PC-9 (cell line): ENCODE measurements around the gene NDST1. TPM values are rescaled to one million over a fixed set of nuclear protein-coding genes. Genes with fewer than 3 reads are reported as not detected.

ENCODE experiments used
- BruUV-seq: library from RNA; stranded (reverse); fragments of 400-500 nt; replicated peaks from 2 replicates; lab custom pipeline; 2021; lab: Mats Ljungman, UMichigan
- CTCF ChIA-PET: fragments of 300-600 bp; sonication (Branson Sonifier 250); formaldehyde crosslinking; loops from one replicate; lab custom pipeline; 2022; ENCODE audit warnings: antibody characterized with exemption; lab: Charles Lee
- POLR2A ChIA-PET: fragments of 300-600 bp; sonication (Branson Sonifier 250); formaldehyde crosslinking; loops from one replicate; lab custom pipeline; 2022; ENCODE audit warnings: antibody characterized with exemption; ENCODE audit not compliant: unreplicated experiment; lab: Charles Lee
- DNase-seq, 2 experiments: peaks; one replicate each; pipeline versions ENCODE4 v3.0.0 to v3.0.0-alpha.2; 2015 to 2022; ENCODE audit warnings: mixed read lengths in 1 of 2
- H2AFZ ChIP-seq: fragments of 200-600 bp; sonication (generic); 2 replicates; pipeline ENCODE4 v1.8.1; 2017; ENCODE audit warnings: antibody characterized with exemption
- H3F3A ChIP-seq: fragments of 200-600 bp; sonication (generic); 2 replicates; pipeline ENCODE4 v1.8.1; 2017; ENCODE audit warnings: antibody characterized with exemption, mild to moderate bottlenecking, low read depth; ENCODE audit not compliant: insufficient read depth
- H3K27ac ChIP-seq: fragments of 200-600 bp; sonication (generic); 2 replicates; pipeline ENCODE4 v1.6.1; 2016; ENCODE audit warnings: mixed run types
- H3K27me3 ChIP-seq: fragments of 200-600 bp; sonication (generic); 2 replicates; pipeline ENCODE4 v1.6.1; 2016; ENCODE audit warnings: low read depth, mixed run types; ENCODE audit not compliant: insufficient read depth
- H3K36me3 ChIP-seq: fragments of 200-600 bp; sonication (generic); 2 replicates; pipeline ENCODE4 v1.6.1; 2016; ENCODE audit warnings: low read depth, mixed run types
- H3K4me1 ChIP-seq: fragments of 200-600 bp; sonication (generic); replicated peaks from 2 replicates; pipeline ENCODE4 v1.6.1; 2016; ENCODE audit warnings: mixed run types; ENCODE audit not compliant: insufficient read depth
- H3K4me2 ChIP-seq: fragments of 200-600 bp; sonication (generic); 2 replicates; pipeline ENCODE4 v1.6.1; 2017; ENCODE audit warnings: mixed run types
- H3K4me3 ChIP-seq: fragments of 200-600 bp; sonication (generic); 2 replicates; pipeline ENCODE4 v1.6.1; 2016; ENCODE audit warnings: mixed run types
- H3K79me2 ChIP-seq: fragments of 200-600 bp; sonication (generic); 2 replicates; pipeline ENCODE4 v1.6.1; 2017; ENCODE audit warnings: low read depth, mixed run types
- H3K9me2 ChIP-seq: fragments of 200-600 bp; sonication (generic); 2 replicates; pipeline ENCODE4 v1.8.1; 2017; ENCODE audit warnings: mild to moderate bottlenecking; ENCODE audit not compliant: insufficient read depth
- H3K9me3 ChIP-seq: fragments of 200-600 bp; sonication (generic); 2 replicates; pipeline ENCODE4 v1.8.1; 2016; ENCODE audit warnings: low read depth; ENCODE audit not compliant: insufficient read depth
- H4K20me1 ChIP-seq: fragments of 200-600 bp; sonication (generic); 2 replicates; pipeline ENCODE4 v1.8.1; 2017; ENCODE audit not compliant: insufficient read depth
- CTCF ChIP-seq: fragments of 200-600 bp; sonication (generic); conservative IDR thresholded peaks from 2 replicates; pipeline ENCODE4 v1.6.1; 2017; ENCODE audit warnings: mixed run types, antibody characterized with exemption, mild to moderate bottlenecking, moderate library complexity
- EZH2 ChIP-seq: fragments of 200-600 bp; sonication (generic); IDR thresholded peaks from 2 replicates; pipeline ENCODE4 v1.8.0; 2017; ENCODE audit warnings: antibody characterized with exemption, low read depth
- intact Hi-C: fragments of 100-400 bp; cut with micrococcal nuclease; formaldehyde crosslinking; loops from one replicate; pipeline ENCODE4 v1.10.0; 2022; ENCODE audit not compliant: unreplicated experiment
- total RNA-seq: library from RNA; stranded (reverse); gene quantifications from 2 replicates; pipeline ENCODE4 v1.2.3, GENCODE V29; 2021

Gene NDST1
- total RNA-seq, 1 experiment from 2014 or later, result 94.3 TPM

- peaks cover 26% of the 10 kb centered on the region for H3F3A ChIP-seq
- H3K36me3 ChIP-seq, result no peaks in the 10 kb centered on the region
- no peaks in the 10 kb centered on the region for H3K9me3 ChIP-seq
- H3K4me3 ChIP-seq, result no peak overlapping the region
- POLR2A ChIA-PET, result no interaction called here
- no peak overlapping the region for H2AFZ ChIP-seq
- H4K20me1 ChIP-seq, result peaks cover 68% of the 10 kb centered on the region
- H3K9me2 ChIP-seq, result no peaks in the 10 kb centered on the region
- CTCF ChIA-PET, result interaction anchor here (0.6 kb wide), 2 partner anchors 14 to 645 kb away, joined by 3 to 11 read pairs; no protein-coding TSS in a partner anchor
- intact Hi-C loops, result no loop called here
- peaks cover 20% of the 10 kb centered on the region for H3K4me1 ChIP-seq
- no peaks in the 10 kb centered on the region for H3K27me3 ChIP-seq
- TF ChIP-seq EZH2 (no peak), CTCF (no peak)
- no peak for DNase-seq
- no peak overlapping the region for H3K27ac ChIP-seq
- H3K79me2 ChIP-seq, result peaks cover 80% of the 10 kb centered on the region
- no peak overlapping the region for H3K4me2 ChIP-seq
- BruUV-seq, result no TSS peak
Measured at GRCh38 chr5:150498971-150499370, 9.0 kb upstream of the NDST1 start.

GRCh38 chr5:150499437-150499956, 8.4 kb upstream of the NDST1 start:
- POLR2A ChIA-PET, result interaction anchor here (0.6 kb wide), 1 partner anchor 41 kb away, joined by 3 read pairs; no protein-coding TSS in a partner anchor
- CTCF ChIA-PET, result interaction anchor here (0.6 kb wide), 2 partner anchors 13 to 645 kb away, joined by 3 to 11 read pairs; no protein-coding TSS in a partner anchor

DNA sequence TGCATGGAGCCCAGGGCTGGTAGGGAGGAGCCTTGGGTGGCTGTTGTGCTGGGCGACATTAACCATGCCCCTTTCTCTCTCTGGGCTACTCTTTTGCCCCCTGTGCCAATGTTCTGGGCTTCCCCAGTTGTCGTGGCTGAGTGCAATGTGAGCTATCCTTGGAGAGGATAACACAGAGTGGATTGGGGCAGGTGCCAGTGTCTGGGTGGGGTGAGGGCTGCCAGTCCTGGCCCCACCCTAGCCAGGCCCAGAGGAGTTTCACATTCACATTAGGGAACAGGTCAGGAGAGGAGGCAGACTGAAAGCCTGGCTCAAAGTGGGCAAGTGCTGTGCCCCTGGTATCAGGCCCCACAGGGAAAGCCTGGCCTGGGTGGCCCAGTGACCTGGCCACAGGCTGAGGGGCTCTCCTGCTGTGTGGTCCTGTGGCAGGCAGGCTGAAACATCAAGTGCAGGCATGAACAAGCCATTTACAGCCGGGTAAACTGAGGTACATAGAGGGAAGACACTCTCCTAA, 7.5 kb upstream of the NDST1 start:
- no peaks in the 10 kb centered on the region for H3K9me2 ChIP-seq
- no peak for DNase-seq
- intact Hi-C loops, result no loop called here
- POLR2A ChIA-PET, result no interaction called here
- no TSS peak for BruUV-seq
- no peaks in the 10 kb centered on the region for H3K27me3 ChIP-seq
- H3K4me3 ChIP-seq, result no peak overlapping the region
- TF ChIP-seq EZH2, result no peak
- H3K4me2 ChIP-seq, result no peak overlapping the region
- H3K9me3 ChIP-seq, result no peaks in the 10 kb centered on the region
- peaks cover 20% of the 10 kb centered on the region for H3K4me1 ChIP-seq
- no peaks in the 10 kb centered on the region for H3K36me3 ChIP-seq
- peaks cover 81% of the 10 kb centered on the region for H4K20me1 ChIP-seq
- H3K27ac ChIP-seq, result no peak overlapping the region
- CTCF ChIA-PET, result no interaction called here
- peaks cover 87% of the 10 kb centered on the region for H3K79me2 ChIP-seq
- peaks cover 26% of the 10 kb centered on the region for H3F3A ChIP-seq
- no peak overlapping the region for H2AFZ ChIP-seq

More at GRCh38 chr5:150499437-150499956, 8.4 kb upstream of the NDST1 start:
- H3K4me3 ChIP-seq, result no peak overlapping the region
- H3K9me3 ChIP-seq, result no peaks in the 10 kb centered on the region
- no peak overlapping the region for H2AFZ ChIP-seq
- no peaks in the 10 kb centered on the region for H3K36me3 ChIP-seq
- no peak for DNase-seq
- peaks cover 81% of the 10 kb centered on the region for H3K79me2 ChIP-seq
- H3K27ac ChIP-seq, result no peak overlapping the region
- peaks cover 20% of the 10 kb centered on the region for H3K4me1 ChIP-seq
- H3K9me2 ChIP-seq, result no peaks in the 10 kb centered on the region
- H3K4me2 ChIP-seq, result no peak overlapping the region
- no peak for TF ChIP-seq EZH2
- no peak for TF ChIP-seq CTCF
- H3F3A ChIP-seq, result peaks cover 26% of the 10 kb centered on the region
- BruUV-seq, result no TSS peak
- intact Hi-C loops, result no loop called here
- H3K27me3 ChIP-seq, result no peaks in the 10 kb centered on the region
- peaks cover 72% of the 10 kb centered on the region for H4K20me1 ChIP-seq
